ENCODE measurements around the gene QTRT2.

- no peak for TF ChIP-seq CTCF (IDR thresholded peaks at IDR 0.05; ENCODE audit: control extremely low read depth in 1 of 3, insufficient read depth in 1 of 3, low read depth in 1 of 3, low read length in 3 of 3)
- no peak for TF ChIP-seq HDAC2 (IDR thresholded peaks at IDR 0.05; ENCODE audit: borderline replicate concordance in 1 of 2, low read depth in 2 of 2, low read length in 2 of 2)
- no peak for TF ChIP-seq EZH2 (IDR thresholded peaks at IDR 0.05; ENCODE audit: low read depth, low read length, severe bottlenecking)
- no peak for TF ChIP-seq MAX (IDR thresholded peaks at IDR 0.05)
- no peak for TF ChIP-seq CREB1 (IDR thresholded peaks at IDR 0.05)
- no peak for TF ChIP-seq GTF2F1 (IDR thresholded peaks at IDR 0.05; ENCODE audit: borderline replicate concordance, low read depth, low read length)
- no peak for TF ChIP-seq EP300 (IDR thresholded peaks at IDR 0.05; ENCODE audit: borderline replicate concordance in 1 of 2, low read depth in 2 of 2, low read length in 2 of 2)
- no peak for TF ChIP-seq FOSL1 (IDR thresholded peaks at IDR 0.05; ENCODE audit: insufficient read depth, low read depth, low read length)
These were observed 21.6 kb downstream of the QTRT2 start for GRCh38 chr3:114078126-114078525.

All from H1 (cell line).